ENCODE measurements around the gene TMEM221.
A peak's percentile ranks its signal among the peaks of the same experiment; 100 is the strongest.

TMEM221 gene

DNA sequence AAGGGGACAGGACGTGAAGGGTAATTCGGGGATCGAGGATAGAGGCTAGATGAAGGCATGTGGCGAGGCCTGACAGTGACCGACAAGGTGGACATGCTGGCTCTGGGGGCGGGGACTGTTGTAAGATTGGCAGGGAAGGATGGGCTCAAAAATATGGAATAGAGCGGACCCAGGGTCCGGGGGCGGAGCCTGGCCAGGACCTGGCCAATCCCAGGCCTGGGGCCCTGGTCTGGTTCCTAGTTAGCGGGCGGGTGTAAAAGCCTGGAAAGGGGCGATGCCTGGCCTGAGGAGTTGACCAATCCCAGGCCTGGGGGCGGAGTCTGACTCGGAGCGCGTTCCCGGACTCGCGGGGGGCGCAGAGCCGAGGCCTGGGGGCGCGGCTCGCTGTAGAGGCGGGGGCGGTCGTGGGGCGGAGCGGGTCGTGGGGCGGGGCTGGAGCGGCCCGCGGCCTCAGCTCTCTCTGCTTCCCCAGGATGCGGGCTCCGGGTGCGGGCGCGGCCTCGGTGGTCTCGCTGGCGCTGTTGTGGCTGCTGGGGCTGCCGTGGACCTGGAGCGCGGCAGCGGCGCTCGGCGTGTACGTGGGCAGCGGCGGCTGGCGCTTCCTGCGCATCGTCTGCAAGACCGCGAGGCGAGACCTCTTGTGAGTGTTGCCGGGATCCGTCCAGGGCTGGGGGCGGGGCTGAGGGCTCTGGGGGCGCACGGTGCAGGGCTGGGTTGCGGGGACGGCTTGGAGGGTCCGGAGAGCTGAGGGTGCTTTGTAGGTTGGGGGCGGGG is 21.8 kb upstream of the TMEM221 start, which contains the start of gene SLC27A1:
Gene SLC27A1, plus strand, starts transcription at position 457 of the 774 bp plus-strand sequence. Its CDS starts 17 bp downstream, at position 474.
- Histone ChIP-seq H3K36me3 (ENCODE audit: control insufficient read depth, low read depth, low read length) (no peaks in the 10 kb centered on the region), H3K9me3 (ENCODE audit: control insufficient read depth, low read depth, low read length) (no peaks in the 10 kb centered on the region), H3K27ac (ENCODE audit: low read length) (no peak within 1 kb of the TSS), H3K9ac (ENCODE audit: low read length) (peak within 1 kb of the TSS; percentile 42), H3K27me3 (ENCODE audit: control insufficient read depth, insufficient read depth, low read length) (peaks cover 17% of the 10 kb centered on the region), H3K4me1 (ENCODE audit: control insufficient read depth, low read depth, low read length) (peaks cover 12% of the 10 kb centered on the region), H3K4me3 (ENCODE audit: low read length) (peak within 1 kb of the TSS; percentile 85)

- Histone ChIP-seq H3K4me1 (ENCODE audit: control insufficient read depth, low read depth, low read length) (peaks cover 12% of the 10 kb centered on the region), H3K36me3 (ENCODE audit: control insufficient read depth, low read depth, low read length) (no peaks in the 10 kb centered on the region), H3K4me3 (ENCODE audit: low read length) (peak overlapping the region; percentile 85), H3K9me3 (ENCODE audit: control insufficient read depth, low read depth, low read length) (no peaks in the 10 kb centered on the region), H3K27ac (ENCODE audit: low read length) (no peak overlapping the region), H3K27me3 (ENCODE audit: control insufficient read depth, insufficient read depth, low read length) (peaks cover 17% of the 10 kb centered on the region), H3K9ac (ENCODE audit: low read length) (peak overlapping the region; percentile 38)
Measured at GRCh38 chr19:17469481-17470067, 21.1 kb upstream of the TMEM221 start.

DNA sequence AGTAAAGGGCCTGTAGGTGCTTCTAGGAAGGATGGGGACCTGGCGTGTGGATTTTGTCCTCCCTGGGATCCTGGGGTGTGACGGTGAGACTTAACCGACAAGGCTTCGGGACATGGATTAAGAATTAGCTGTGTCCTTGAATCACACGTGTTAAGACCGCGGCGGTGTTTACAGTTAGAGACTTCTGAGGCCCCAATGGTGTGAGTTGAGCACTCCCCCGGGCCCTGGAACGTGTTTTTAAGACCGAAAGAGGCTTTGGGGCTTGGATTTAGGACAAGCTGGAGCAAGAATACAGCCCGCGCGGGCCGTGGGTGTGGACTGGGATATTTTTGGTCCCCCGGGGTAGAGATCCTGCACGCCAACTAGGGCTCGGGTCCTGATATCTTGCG is 20.6 kb upstream of the TMEM221 start:
- Histone ChIP-seq H3K4me1 (ENCODE audit: control insufficient read depth, low read depth, low read length) (peaks cover 12% of the 10 kb centered on the region), H3K36me3 (ENCODE audit: control insufficient read depth, low read depth, low read length) (no peaks in the 10 kb centered on the region), H3K9ac (ENCODE audit: low read length) (peak overlapping the region; percentile 38), H3K9me3 (ENCODE audit: control insufficient read depth, low read depth, low read length) (no peaks in the 10 kb centered on the region), H3K27me3 (ENCODE audit: control insufficient read depth, insufficient read depth, low read length) (peaks cover 17% of the 10 kb centered on the region), H3K27ac (ENCODE audit: low read length) (no peak overlapping the region), H3K4me3 (ENCODE audit: low read length) (peak overlapping the region; percentile 85)

- H3K9ac ChIP-seq (ENCODE audit: low read length): peak overlapping the region; percentile 38
- H3K9me3 ChIP-seq (ENCODE audit: control insufficient read depth, low read depth, low read length): no peaks in the 10 kb centered on the region
- H3K36me3 ChIP-seq (ENCODE audit: control insufficient read depth, low read depth, low read length): no peaks in the 10 kb centered on the region
- no peak overlapping the region for H3K27ac ChIP-seq (ENCODE audit: low read length)
- peaks cover 17% of the 10 kb centered on the region for H3K27me3 ChIP-seq (ENCODE audit: control insufficient read depth, insufficient read depth, low read length)
- peak overlapping the region; percentile 85 for H3K4me3 ChIP-seq (ENCODE audit: low read length)
- peaks cover 12% of the 10 kb centered on the region for H3K4me1 ChIP-seq (ENCODE audit: control insufficient read depth, low read depth, low read length)
Measured at GRCh38 chr19:17468302-17469091, 20.0 kb upstream of the TMEM221 start.

DNA sequence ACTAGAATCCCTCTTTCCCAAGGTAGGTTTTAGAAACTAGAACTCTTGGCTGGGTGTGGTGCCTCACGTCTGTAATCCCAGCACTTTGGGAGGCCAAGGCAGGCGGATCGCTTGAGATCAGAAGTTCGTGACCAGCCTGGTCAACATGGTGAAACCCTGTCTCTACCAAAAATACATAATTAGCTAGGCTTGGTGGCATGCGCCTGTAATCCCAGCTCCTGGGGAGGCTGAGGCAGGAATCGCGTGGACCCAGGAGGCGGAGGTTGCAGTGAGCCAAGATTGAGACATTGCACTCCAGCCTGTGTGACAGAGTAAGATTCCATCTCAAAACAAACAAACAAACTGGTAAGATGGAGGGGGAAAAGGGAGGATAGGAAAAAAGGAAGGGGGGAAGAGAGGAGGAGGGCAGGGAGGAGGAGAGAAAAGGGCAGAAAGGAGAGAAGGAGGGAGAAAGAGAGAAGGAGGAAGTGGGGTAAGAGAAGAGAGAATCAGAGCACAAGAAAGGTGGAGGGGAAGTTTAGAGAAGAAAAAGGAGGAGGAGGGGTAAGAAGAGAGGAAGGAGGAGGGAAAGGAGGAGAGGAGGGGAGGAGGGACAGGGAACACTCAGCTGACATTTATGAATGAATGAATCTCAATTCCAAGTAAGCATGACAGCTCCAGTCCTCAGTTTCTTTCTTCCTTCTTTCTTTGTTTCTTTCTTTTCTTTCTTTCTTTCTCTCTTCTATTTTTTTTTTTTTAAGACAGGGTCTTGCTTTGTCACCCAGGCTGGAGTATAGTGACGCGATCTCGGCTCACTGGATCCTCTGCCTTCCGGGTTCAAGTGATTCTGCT is 19.2 kb upstream of the TMEM221 start:
- no peak overlapping the region for H3K27ac ChIP-seq (ENCODE audit: low read length)
- no peaks in the 10 kb centered on the region for H3K36me3 ChIP-seq (ENCODE audit: control insufficient read depth, low read depth, low read length)
- no peaks in the 10 kb centered on the region for H3K9me3 ChIP-seq (ENCODE audit: control insufficient read depth, low read depth, low read length)
- H3K4me3 ChIP-seq (ENCODE audit: low read length): no peak overlapping the region
- H3K27me3 ChIP-seq (ENCODE audit: control insufficient read depth, insufficient read depth, low read length): peaks cover 17% of the 10 kb centered on the region
- H3K9ac ChIP-seq (ENCODE audit: low read length): no peak overlapping the region
- H3K4me1 ChIP-seq (ENCODE audit: control insufficient read depth, low read depth, low read length): peaks cover 12% of the 10 kb centered on the region

DNA sequence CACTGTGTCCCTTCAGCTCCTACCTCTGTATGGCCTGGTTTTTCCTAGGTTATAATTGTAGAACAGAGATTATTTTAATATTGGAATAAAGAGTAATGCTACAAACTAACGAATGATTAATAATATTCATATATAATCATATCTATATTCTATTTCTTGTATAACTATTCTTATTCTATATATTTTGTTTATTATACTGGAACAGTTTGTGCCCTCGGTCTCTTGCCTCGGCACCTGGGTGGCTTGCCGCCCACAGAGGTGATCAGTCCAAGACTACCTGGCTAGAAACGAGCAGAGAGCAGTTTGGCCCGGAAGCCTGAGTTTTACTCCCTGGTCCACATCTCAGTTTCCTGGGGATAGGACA is 18.0 kb upstream of the TMEM221 start:
- Histone ChIP-seq H3K9ac (ENCODE audit: low read length) (no peak overlapping the region), H3K27ac (ENCODE audit: low read length) (no peak overlapping the region), H3K4me1 (ENCODE audit: control insufficient read depth, low read depth, low read length) (peaks cover 9% of the 10 kb centered on the region), H3K27me3 (ENCODE audit: control insufficient read depth, insufficient read depth, low read length) (peaks cover 12% of the 10 kb centered on the region), H3K4me3 (ENCODE audit: low read length) (no peak overlapping the region), H3K9me3 (ENCODE audit: control insufficient read depth, low read depth, low read length) (no peaks in the 10 kb centered on the region), H3K36me3 (ENCODE audit: control insufficient read depth, low read depth, low read length) (no peaks in the 10 kb centered on the region)

DNA sequence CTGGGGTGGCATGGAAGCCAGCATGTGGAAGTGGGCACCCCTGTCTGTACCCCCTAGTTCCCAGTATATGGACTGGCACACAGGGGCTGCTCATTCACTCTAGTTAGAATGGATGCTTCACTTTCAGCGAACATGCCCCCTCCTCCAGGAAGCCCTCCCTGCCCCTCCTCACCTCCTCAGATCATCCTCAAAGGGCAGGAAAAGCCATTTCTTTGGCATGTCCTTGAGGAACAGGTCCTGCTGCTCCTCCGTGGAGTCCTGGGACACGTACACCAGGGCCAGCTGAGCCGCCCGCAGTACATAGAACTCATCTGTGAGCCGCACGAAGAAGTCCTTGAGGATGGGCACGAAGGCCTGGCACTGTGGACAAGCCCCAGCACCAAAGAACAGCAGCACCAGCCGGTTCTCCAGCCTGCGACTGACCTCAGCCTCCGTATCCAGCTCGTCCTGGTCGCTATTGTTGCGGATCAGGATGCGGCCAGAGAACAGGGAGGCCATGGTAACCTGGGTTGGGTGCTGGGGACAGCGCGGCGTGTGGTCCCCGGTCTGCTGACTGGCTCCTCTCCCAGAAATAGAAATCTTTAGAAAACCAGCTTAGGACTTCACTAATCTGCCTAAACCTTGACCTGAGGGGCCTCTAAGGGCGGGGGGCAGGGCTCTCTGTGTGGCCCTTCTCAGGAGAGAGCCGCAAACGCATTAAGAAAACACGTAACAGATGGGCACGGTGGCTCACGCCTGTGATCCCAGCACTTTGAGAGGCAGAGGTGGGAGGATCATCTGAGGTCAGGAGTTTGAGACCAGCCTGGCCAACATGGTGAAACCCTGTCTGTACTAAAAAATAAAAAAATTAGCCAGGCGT is 12.1 kb upstream of the TMEM221 start, which contains the start of gene NXNL1:
Gene NXNL1, minus strand, starts transcription at position 555 of the 859 bp plus-strand sequence. Its CDS starts 57 bp downstream, at position 498.
- H3K9ac ChIP-seq (ENCODE audit: low read length): no peak within 1 kb of the TSS
- H3K4me3 ChIP-seq (ENCODE audit: low read length): no peak within 1 kb of the TSS
- H3K27me3 ChIP-seq (ENCODE audit: control insufficient read depth, insufficient read depth, low read length): peaks cover 18% of the 10 kb centered on the region
- no peaks in the 10 kb centered on the region for H3K36me3 ChIP-seq (ENCODE audit: control insufficient read depth, low read depth, low read length)
- H3K4me1 ChIP-seq (ENCODE audit: control insufficient read depth, low read depth, low read length): no peaks in the 10 kb centered on the region
- H3K9me3 ChIP-seq (ENCODE audit: control insufficient read depth, low read depth, low read length): no peaks in the 10 kb centered on the region
- H3K27ac ChIP-seq (ENCODE audit: low read length): no peak within 1 kb of the TSS

- no peak overlapping the region for H3K9ac ChIP-seq (ENCODE audit: low read length)
- H3K36me3 ChIP-seq (ENCODE audit: control insufficient read depth, low read depth, low read length): no peaks in the 10 kb centered on the region
- peaks cover 4% of the 10 kb centered on the region for H3K4me1 ChIP-seq (ENCODE audit: control insufficient read depth, low read depth, low read length)
- no peaks in the 10 kb centered on the region for H3K9me3 ChIP-seq (ENCODE audit: control insufficient read depth, low read depth, low read length)
- H3K4me3 ChIP-seq (ENCODE audit: low read length): no peak overlapping the region
- H3K27me3 ChIP-seq (ENCODE audit: control insufficient read depth, insufficient read depth, low read length): peaks cover 32% of the 10 kb centered on the region
- no peak overlapping the region for H3K27ac ChIP-seq (ENCODE audit: low read length)
Measured at GRCh38 chr19:17458970-17459369, 10.5 kb upstream of the TMEM221 start.

DNA sequence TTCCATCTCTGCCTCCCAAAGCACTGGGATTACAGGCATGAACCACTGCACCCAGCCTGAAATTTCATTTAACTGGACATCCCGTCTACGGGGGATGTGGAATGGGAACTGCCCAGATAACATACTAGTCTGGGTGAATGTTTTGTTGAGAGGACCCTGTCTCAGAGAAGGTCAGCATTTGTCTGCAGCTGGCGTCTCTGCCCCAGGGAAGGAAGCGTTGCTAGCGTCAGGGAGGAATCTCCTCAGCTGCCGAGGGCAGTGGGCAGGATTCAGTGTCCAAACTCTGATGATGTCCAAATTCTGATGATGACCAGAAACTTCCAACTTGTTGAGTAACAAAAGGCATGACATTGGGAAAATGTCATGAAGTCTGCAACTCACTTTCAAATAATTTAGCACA is 9.1 kb upstream of the TMEM221 start:
- Histone ChIP-seq H3K27ac (ENCODE audit: low read length) (no peak overlapping the region), H3K4me1 (ENCODE audit: control insufficient read depth, low read depth, low read length) (peaks cover 4% of the 10 kb centered on the region), H3K4me3 (ENCODE audit: low read length) (no peak overlapping the region), H3K9me3 (ENCODE audit: control insufficient read depth, low read depth, low read length) (no peaks in the 10 kb centered on the region), H3K9ac (ENCODE audit: low read length) (no peak overlapping the region), H3K36me3 (ENCODE audit: control insufficient read depth, low read depth, low read length) (no peaks in the 10 kb centered on the region), H3K27me3 (ENCODE audit: control insufficient read depth, insufficient read depth, low read length) (peaks cover 37% of the 10 kb centered on the region)

- Histone ChIP-seq H3K27ac (ENCODE audit: low read length) (no peak overlapping the region), H3K36me3 (ENCODE audit: control insufficient read depth, low read depth, low read length) (no peaks in the 10 kb centered on the region), H3K4me1 (ENCODE audit: control insufficient read depth, low read depth, low read length) (peaks cover 4% of the 10 kb centered on the region), H3K4me3 (ENCODE audit: low read length) (no peak overlapping the region), H3K27me3 (ENCODE audit: control insufficient read depth, insufficient read depth, low read length) (peaks cover 37% of the 10 kb centered on the region), H3K9ac (ENCODE audit: low read length) (no peak overlapping the region), H3K9me3 (ENCODE audit: control insufficient read depth, low read depth, low read length) (no peaks in the 10 kb centered on the region)
Measured at GRCh38 chr19:17456127-17456526, 7.7 kb upstream of the TMEM221 start.
